ENCODE data around the gene TMED4.

TMED4 gene

DNA sequence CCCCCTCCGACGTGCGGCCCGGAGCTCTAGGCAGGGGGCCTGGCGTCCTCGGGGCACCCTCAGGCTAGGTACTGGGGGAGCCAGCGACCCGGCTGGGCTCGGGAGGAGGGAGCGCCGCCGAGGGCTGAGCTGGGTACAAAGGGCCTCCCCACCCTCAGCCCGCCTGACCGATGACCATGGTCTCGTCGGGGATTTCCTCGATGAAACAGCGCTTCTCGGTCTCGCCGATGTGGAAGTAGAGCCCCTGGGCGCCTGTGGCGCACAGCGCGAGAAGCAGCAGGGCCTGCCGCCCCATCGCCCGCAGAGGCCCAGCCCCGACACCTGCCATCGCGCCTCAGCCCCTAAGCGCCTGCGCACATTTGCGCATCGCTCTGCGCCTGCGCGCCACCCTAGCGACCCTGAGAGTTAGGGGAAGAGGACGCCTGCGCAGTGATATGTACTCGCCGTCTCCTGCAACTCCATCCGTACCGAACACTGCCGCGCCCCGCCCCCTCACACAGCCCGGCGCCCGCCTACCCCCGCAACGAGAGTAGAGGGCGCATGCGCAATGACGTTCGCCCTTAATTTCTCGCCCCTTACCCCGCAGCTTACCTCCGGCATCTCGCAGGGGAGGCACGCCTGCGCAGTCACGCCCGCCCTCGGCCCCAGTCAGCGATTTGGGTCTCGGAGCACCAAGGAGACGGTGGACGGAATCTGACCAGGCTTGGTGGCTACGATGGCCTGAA is at the start of gene TMED4:
TMED4 (minus strand) TSS at position 353 of the 725 bp plus-strand sequence; CDS start at position 328, 25 bp downstream.
- DNase-seq, result peak; percentile 100

GRCh38 chr7:44631458-44632115 is 49.6 kb upstream of the TMED4 start:
- peak; percentile 72 for DNase-seq

- DNase-seq, result peak; percentile 27
These were observed 48.9 kb upstream of the TMED4 start for GRCh38 chr7:44630792-44631457.

DNA sequence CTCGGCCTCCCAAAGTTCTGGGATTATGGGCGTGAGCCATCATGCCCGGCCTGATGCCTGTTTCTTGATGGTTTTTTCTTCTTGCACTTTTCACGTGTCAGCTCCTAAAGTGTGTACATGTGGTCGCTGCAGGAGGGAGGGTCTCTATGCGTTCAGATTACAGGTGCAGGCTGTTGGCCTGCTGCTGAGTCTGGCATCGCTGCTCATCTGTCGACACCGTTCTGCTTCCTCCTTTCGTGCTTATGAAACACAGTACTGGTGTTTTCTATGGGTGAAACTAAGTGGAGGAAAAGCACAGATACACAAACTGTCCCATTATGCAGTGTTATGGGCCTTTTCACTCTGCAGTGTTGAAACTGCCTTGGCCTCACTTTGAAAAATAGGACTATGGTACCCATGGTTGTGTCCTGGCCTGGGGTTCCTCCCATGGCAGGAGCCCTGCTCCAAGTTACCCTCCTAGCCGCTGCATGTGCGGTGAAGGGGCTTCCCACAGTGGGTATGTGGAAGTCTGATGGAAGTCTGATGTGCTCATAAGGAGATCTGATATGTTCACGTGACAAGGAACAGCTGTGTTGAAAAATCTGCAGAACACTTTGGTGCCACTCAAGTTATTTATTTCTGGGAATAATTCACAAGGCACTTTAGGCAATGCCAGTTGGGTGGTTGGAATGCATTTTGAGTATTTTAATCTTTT is 47.9 kb upstream of the TMED4 start:
- no peak for DNase-seq

- no peak for DNase-seq
These were observed 44.6 kb upstream of the TMED4 start for GRCh38 chr7:44626620-44627019.

- peak; percentile 53 for DNase-seq
These were observed 43.8 kb upstream of the TMED4 start for GRCh38 chr7:44625526-44626471.

- DNase-seq, result peak; percentile 43
These were observed 42.3 kb upstream of the TMED4 start for GRCh38 chr7:44624318-44624717.

- DNase-seq, result peak; percentile 46
These were observed 40.5 kb upstream of the TMED4 start for GRCh38 chr7:44622342-44623151.

- DNase-seq, result no peak
These were observed 39.7 kb upstream of the TMED4 start for GRCh38 chr7:44621750-44622103.

DNA sequence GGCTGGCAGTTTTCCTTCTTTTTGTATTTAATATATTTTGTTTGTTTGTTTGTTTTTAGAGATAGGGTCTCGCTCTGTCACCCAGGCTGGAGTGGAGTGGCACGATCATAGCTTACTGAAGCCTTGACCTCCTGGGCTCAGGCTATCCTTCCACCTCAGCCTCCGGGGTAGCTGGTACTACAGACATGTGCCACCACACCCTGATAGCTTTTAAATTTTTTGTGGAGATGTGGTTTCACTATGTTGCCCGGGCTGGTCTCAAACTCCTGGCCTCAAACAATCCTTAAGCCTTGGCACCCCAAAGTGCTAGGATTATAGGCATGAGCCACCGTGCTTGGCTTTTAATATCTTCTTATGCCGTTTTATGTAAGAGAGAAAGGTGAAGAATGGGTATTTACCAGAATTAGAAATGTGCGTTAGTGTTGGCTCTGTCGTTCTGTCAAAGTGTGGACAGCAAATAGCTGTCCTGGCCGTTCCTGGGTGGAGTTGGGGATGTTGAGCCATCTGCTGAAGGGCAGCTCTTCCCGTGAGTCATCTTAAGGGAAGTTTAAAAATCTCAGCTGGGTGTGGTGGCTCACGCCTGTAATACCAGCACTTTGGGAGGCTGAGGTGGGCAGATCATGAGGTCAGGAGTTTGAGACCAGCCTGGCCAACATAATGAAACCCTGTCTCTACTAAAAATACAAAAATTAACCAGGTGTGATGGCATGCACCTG is 39.2 kb upstream of the TMED4 start:
- DNase-seq, result no peak

DNA sequence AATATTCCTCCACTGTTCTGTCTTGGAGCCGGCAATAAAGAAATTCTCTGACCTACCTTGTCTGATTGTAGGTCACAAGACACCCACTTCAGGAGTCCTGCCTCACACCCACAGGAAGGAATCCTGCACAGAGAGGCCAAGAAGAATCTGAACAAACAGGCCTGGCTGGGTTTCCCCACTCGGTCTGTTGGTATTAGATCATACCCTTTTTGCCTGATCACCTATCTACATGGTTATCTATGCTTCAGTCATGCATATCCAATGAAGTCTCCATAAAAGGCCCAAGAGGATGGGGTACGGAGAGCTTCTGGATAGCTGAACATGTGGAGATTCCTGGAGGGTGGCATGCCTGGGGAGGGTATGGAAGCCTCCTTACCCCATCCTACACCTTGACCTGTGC is 36.7 kb upstream of the TMED4 start:
- DNase-seq, result peak; percentile 69

GRCh38 chr7:44618045-44618444 is 36.0 kb upstream of the TMED4 start:
- no peak for DNase-seq

GRCh38 chr7:44617225-44617890 is 35.3 kb upstream of the TMED4 start:
- DNase-seq, result peak; percentile 36

DNA sequence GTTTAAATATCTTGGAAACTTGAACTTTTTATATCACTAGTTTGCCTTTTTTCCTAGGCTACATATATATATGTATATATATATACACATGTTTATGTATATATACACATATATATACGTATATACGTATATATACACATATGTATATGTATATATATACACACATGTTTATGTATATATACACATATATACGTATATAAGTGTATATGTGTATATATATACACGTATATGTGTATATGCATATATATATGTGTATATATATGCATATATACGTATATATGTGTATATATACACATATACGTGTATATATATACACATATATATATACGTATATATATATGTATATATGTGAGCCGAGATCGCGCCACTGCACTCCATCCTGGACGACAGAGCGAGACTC is 34.5 kb upstream of the TMED4 start:
- no peak for DNase-seq

GRCh38 chr7:44615793-44616192 is 33.8 kb upstream of the TMED4 start:
- DNase-seq, result no peak

DNA sequence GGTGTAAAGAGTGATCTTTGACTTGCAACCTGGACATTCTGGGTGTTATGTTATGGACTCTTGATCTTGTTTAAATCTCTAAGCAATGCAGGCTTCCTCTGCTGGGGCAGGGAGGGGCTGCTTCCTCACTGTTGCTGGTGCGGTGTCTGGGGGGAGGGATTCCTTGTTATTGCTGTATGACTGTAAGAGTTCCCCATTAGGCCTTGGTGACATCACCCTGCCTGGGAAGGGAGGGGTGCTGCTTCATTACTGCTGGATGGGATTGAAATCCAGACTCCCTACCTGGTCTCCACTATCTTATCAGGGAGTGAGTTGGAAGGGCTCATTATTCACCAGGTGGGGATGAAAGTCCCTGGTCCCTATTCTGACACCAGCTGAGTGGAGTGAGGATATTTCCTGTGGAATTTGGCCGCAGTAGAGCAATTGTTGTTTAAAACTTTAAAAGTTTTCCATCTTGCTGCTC is 33.1 kb upstream of the TMED4 start:
- DNase-seq, result peak; percentile 61

- DNase-seq, result no peak
These were observed 27.8 kb upstream of the TMED4 start for GRCh38 chr7:44609829-44610228.

- DNase-seq, result peak; percentile 51
These were observed 27.1 kb upstream of the TMED4 start for GRCh38 chr7:44608916-44609648.
